ENCODE results near the gene TACR1.
"Not testable (repeated sequence)": the region's sequence is repeated elsewhere in the genome, so short reads cannot be mapped to it uniquely, and the experiment has no call there.

The TACR1 gene

GRCh38 chr2:75199428-75200011 lies at the start of gene TACR1:
TACR1 (minus strand) TSS chr2:75199520; CDS start chr2:75198934, 586 bp downstream.
- peak; percentile 90 for TF ChIP-seq CTCF (IDR thresholded peaks at IDR 0.05; ENCODE audit: low read depth, low read length)
- peak; percentile 50 for DNase-seq (ENCODE audit: extremely low read depth, low read depth)

- DNase-seq (ENCODE audit: extremely low read depth, low read depth) = not testable (repeated sequence)
Observed at GRCh38 chr2:75248581-75248980, 49.3 kb upstream of the TACR1 start.

- no peak for TF ChIP-seq CTCF (IDR thresholded peaks at IDR 0.05; ENCODE audit: low read depth, low read length)
Observed at GRCh38 chr2:75246441-75247167, 47.3 kb upstream of the TACR1 start.

GRCh38 chr2:75243219-75243618 lies 43.9 kb upstream of the TACR1 start:
- no peak for TF ChIP-seq CTCF (IDR thresholded peaks at IDR 0.05; ENCODE audit: low read depth, low read length)
- DNase-seq (ENCODE audit: extremely low read depth, low read depth) = no peak

More at GRCh38 chr2:75246441-75247167, 47.3 kb upstream of the TACR1 start:
- DNase-seq (ENCODE audit: extremely low read depth, low read depth) = no peak

GRCh38 chr2:75241696-75242095 lies 42.4 kb upstream of the TACR1 start:
- no peak for DNase-seq (ENCODE audit: extremely low read depth, low read depth)
- no peak for TF ChIP-seq CTCF (IDR thresholded peaks at IDR 0.05; ENCODE audit: low read depth, low read length)

GRCh38 chr2:75238670-75239330 lies 39.5 kb upstream of the TACR1 start:
- no peak for TF ChIP-seq CTCF (IDR thresholded peaks at IDR 0.05; ENCODE audit: low read depth, low read length)
- peak; percentile 54 for DNase-seq (ENCODE audit: extremely low read depth, low read depth)

GRCh38 chr2:75237296-75237695 lies 38.0 kb upstream of the TACR1 start:
- no peak for DNase-seq (ENCODE audit: extremely low read depth, low read depth)
- no peak for TF ChIP-seq CTCF (IDR thresholded peaks at IDR 0.05; ENCODE audit: low read depth, low read length)
